Activated CD4-positive, alpha-beta T cell treated with anti-CD3 and anti-CD28 coated beads, Interleukin-2, amount 10 ng/mL, durations not matched to agents 7 days and 5 days (primary cell): ENCODE results near the gene DDHD1. TPM values are rescaled to one million over a fixed set of nuclear protein-coding genes. Genes with fewer than 3 reads are reported as not detected.

Experiments
- CTCF ChIA-PET: fragments of 350-600 bp; sonication (Branson Sonifier 250); formaldehyde crosslinking; loops from one replicate; lab custom pipeline; 2021; ENCODE audit warnings: antibody characterized with exemption; lab: Charles Lee
- POLR2A ChIA-PET: fragments of 350-600 bp; sonication (Branson Sonifier 250); formaldehyde crosslinking; loops from one replicate; lab custom pipeline; 2021; ENCODE audit warnings: antibody characterized with exemption; lab: Charles Lee
- DNase-seq: peaks from one replicate; pipeline ENCODE4 v3.0.0-alpha.2; 2020
- H3K27ac Mint-ChIP-seq: one replicate; pipeline ENCODE4 v1.8.0; 2021; ENCODE audit warnings: mild to moderate bottlenecking, moderate library complexity, mixed read lengths
- H3K27me3 Mint-ChIP-seq: one replicate; pipeline ENCODE4 v1.8.0; 2021; ENCODE audit warnings: mixed read lengths
- H3K36me3 Mint-ChIP-seq: one replicate; pipeline ENCODE4 v1.8.0; 2021; ENCODE audit warnings: low read depth, mixed read lengths
- H3K4me1 Mint-ChIP-seq: one replicate; pipeline ENCODE4 v1.8.0; 2021; ENCODE audit warnings: mixed read lengths
- H3K4me3 Mint-ChIP-seq: one replicate; pipeline ENCODE4 v1.8.0; 2021; ENCODE audit warnings: mild to moderate bottlenecking, moderate library complexity, mixed read lengths
- H3K9me3 Mint-ChIP-seq: one replicate; pipeline ENCODE4 v1.8.0; 2021; ENCODE audit warnings: mixed read lengths
- total RNA-seq, 2 experiments: library from RNA; stranded (reverse); gene quantifications; one replicate each; pipeline ENCODE4 v1.2.3, GENCODE V29; 2021

Gene DDHD1
- total RNA-seq, 2 experiments from 2014 or later: 53.8 to 58.0 TPM

DNA sequence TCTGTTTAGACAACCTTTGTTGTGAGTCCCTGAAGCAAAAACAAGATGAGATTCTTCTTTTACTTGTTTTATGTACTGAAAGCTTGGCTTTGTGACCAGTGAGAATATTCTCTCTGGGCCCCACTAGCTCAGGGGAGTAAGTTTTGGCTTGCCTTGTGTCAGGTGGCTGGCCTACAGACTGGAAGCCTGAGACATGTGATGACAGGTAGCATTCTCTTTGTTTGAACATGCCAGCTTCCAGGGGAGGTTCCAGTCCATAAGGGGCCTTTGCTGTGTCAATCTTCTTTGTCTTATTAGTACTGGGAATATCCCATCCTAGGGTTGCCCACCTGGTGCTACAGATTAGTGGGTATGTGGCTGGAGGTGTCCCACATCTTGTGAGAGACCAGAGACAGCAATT is 136.2 kb downstream of the DDHD1 start:
- H3K4me1 Mint-ChIP-seq: no peaks in the 10 kb centered on the region
- CTCF ChIA-PET: no interaction called here
- H3K36me3 Mint-ChIP-seq: no peaks in the 10 kb centered on the region
- no peak overlapping the region for H3K27ac Mint-ChIP-seq
- peaks cover 6% of the 10 kb centered on the region for H3K9me3 Mint-ChIP-seq
- POLR2A ChIA-PET: no interaction called here
- H3K4me3 Mint-ChIP-seq: no peak overlapping the region
- peaks cover 5% of the 10 kb centered on the region for H3K27me3 Mint-ChIP-seq
- DNase-seq: no peak

DNA sequence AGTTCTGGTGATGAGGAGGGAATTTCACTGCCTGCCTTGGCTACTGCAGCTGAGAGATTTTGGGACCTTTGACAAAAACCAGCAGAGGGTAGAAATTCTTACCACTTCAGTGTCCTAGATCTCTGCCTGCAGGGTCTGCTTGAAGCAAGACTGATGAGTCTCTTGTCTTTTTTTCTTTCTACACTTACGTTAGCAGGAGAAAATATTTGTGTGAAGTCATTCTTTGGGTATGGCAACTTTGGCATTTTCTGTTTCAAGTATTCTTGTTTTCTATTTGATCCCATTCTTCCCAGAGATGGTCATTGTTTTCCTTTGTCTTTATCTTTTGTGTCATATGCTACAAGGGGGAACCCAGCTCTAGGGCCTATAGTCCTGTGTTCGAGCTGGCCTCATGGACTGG is 136.6 kb downstream of the DDHD1 start:
- no peaks in the 10 kb centered on the region for H3K36me3 Mint-ChIP-seq
- POLR2A ChIA-PET: no interaction called here
- H3K27ac Mint-ChIP-seq: no peak overlapping the region
- H3K4me1 Mint-ChIP-seq: no peaks in the 10 kb centered on the region
- peaks cover 5% of the 10 kb centered on the region for H3K27me3 Mint-ChIP-seq
- CTCF ChIA-PET: interaction anchor here (1.3 kb wide), 1 partner anchor 24 kb away, joined by 3 read pairs; no protein-coding TSS in a partner anchor
- no peak overlapping the region for H3K4me3 Mint-ChIP-seq
- DNase-seq: no peak
- peaks cover 6% of the 10 kb centered on the region for H3K9me3 Mint-ChIP-seq

GRCh38 chr14:53011053-53011462 is 142.1 kb downstream of the DDHD1 start:
- peaks cover 8% of the 10 kb centered on the region for H3K27me3 Mint-ChIP-seq
- POLR2A ChIA-PET: no interaction called here
- DNase-seq: no peak
- H3K9me3 Mint-ChIP-seq: peaks cover 3% of the 10 kb centered on the region
- H3K4me1 Mint-ChIP-seq: peaks cover 2% of the 10 kb centered on the region
- no peak overlapping the region for H3K4me3 Mint-ChIP-seq
- CTCF ChIA-PET: interaction anchor here (1.1 kb wide), 1 partner anchor 14 kb away, joined by 3 read pairs; no protein-coding TSS in a partner anchor
- no peaks in the 10 kb centered on the region for H3K36me3 Mint-ChIP-seq
- no peak overlapping the region for H3K27ac Mint-ChIP-seq

DNA sequence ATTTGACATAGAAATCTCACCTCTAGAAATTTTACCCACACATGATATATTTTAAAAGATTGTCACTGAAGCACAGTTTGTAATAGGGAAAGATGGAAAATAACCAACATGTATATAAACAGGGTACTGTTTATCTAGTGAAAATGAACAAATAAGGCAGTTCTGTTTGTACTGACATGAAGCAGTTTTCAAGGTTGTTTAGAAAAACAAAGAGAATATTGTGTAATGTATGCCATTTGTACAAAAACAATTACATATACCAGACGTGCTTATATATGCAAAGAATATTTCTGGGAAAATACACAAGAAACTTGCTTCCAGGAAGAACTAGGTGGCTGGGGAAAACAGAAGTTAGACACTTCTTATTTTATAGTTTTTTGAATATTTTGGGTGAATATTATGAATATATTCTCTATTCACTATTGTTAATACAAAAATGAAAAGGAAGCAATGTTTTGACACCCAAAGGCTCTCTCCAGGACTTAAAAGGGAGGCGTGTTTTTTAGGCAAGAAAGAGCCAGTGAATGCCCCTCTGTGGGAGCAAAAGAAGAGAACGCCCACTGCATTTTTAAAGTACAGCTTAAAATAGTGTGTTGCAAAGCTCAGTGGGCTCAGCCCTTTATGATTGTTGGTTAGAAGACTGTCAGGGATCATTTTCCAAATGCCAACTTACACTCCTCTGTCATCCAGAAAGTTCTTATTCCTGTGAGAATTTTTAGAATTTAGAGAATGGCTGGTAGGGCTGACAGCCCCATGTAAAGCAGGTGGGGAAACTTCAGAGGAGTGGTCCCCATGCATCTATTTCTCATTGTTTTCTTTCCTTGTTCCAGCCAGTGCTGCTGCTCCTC is 142.7 kb downstream of the DDHD1 start:
- peaks cover 2% of the 10 kb centered on the region for H3K4me1 Mint-ChIP-seq
- no peak overlapping the region for H3K27ac Mint-ChIP-seq
- no peak overlapping the region for H3K4me3 Mint-ChIP-seq
- peaks cover 6% of the 10 kb centered on the region for H3K27me3 Mint-ChIP-seq
- no peaks in the 10 kb centered on the region for H3K36me3 Mint-ChIP-seq
- ChIA-PET POLR2A (no interaction called here), CTCF (interaction anchor here (1.1 kb wide), 1 partner anchor 15 kb away, joined by 3 read pairs; no protein-coding TSS in a partner anchor)
- DNase-seq: no peak
- H3K9me3 Mint-ChIP-seq: peaks cover 3% of the 10 kb centered on the region

- Mint-ChIP-seq H3K27me3 (peaks cover 3% of the 10 kb centered on the region), H3K4me3 (no peak overlapping the region), H3K4me1 (peaks cover 2% of the 10 kb centered on the region), H3K9me3 (no peaks in the 10 kb centered on the region), H3K27ac (no peak overlapping the region), H3K36me3 (no peaks in the 10 kb centered on the region)
- DNase-seq: no peak
- ChIA-PET CTCF (interaction anchor here (0.6 to 1.1 kb wide), 3 partner anchors 19 to 469 kb away, joined by 3 to 4 read pairs (median 3); no protein-coding TSS in a partner anchor), POLR2A (no interaction called here)
These were observed 146.1 kb downstream of the DDHD1 start for GRCh38 chr14:53006931-53007562.

GRCh38 chr14:53004976-53005375 is 148.1 kb downstream of the DDHD1 start:
- Mint-ChIP-seq H3K4me3 (no peak overlapping the region), H3K9me3 (no peaks in the 10 kb centered on the region), H3K36me3 (no peaks in the 10 kb centered on the region), H3K27ac (no peak overlapping the region), H3K27me3 (peaks cover 13% of the 10 kb centered on the region), H3K4me1 (no peaks in the 10 kb centered on the region)
- DNase-seq: no peak
- ChIA-PET POLR2A (no interaction called here), CTCF (no interaction called here)

- Mint-ChIP-seq H3K9me3 (no peaks in the 10 kb centered on the region), H3K4me3 (no peak overlapping the region), H3K27me3 (peaks cover 10% of the 10 kb centered on the region), H3K27ac (no peak overlapping the region), H3K4me1 (no peaks in the 10 kb centered on the region), H3K36me3 (no peaks in the 10 kb centered on the region)
- POLR2A ChIA-PET: no interaction called here
- DNase-seq: no peak
- CTCF ChIA-PET: interaction anchor here (1.3 kb wide), 2 partner anchors 11 to 134 kb away, joined by 3 read pairs; no protein-coding TSS in a partner anchor
These were observed 149.3 kb downstream of the DDHD1 start for GRCh38 chr14:53003776-53004175.

DNA sequence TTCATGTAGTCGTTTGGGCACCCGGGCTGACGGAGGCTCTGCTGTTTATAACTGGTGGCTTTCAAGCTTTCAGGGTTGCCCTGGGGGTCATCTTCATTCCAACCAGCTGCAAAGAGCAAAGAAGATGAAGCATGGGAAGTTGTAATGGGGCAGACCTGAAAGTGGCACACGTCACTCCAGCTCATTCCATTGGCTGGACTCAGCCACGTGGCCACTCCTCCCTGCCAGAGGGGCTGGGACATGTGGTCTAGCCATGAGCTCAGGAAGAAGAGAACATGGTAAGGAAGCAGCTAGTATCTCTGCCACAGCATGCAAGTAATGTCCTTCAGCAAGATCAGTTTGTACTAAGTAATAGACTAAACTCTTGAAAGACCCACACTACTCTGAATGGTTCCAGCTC is 150.5 kb downstream of the DDHD1 start:
- no peak for DNase-seq
- no peaks in the 10 kb centered on the region for H3K4me1 Mint-ChIP-seq
- H3K9me3 Mint-ChIP-seq: no peaks in the 10 kb centered on the region
- no peaks in the 10 kb centered on the region for H3K36me3 Mint-ChIP-seq
- H3K4me3 Mint-ChIP-seq: no peak overlapping the region
- CTCF ChIA-PET: interaction anchor here (1.3 to 1.4 kb wide), 3 partner anchors 9 to 133 kb away, joined by 3 to 4 read pairs (median 3); no protein-coding TSS in a partner anchor
- H3K27me3 Mint-ChIP-seq: peaks cover 10% of the 10 kb centered on the region
- POLR2A ChIA-PET: no interaction called here
- no peak overlapping the region for H3K27ac Mint-ChIP-seq

DNA sequence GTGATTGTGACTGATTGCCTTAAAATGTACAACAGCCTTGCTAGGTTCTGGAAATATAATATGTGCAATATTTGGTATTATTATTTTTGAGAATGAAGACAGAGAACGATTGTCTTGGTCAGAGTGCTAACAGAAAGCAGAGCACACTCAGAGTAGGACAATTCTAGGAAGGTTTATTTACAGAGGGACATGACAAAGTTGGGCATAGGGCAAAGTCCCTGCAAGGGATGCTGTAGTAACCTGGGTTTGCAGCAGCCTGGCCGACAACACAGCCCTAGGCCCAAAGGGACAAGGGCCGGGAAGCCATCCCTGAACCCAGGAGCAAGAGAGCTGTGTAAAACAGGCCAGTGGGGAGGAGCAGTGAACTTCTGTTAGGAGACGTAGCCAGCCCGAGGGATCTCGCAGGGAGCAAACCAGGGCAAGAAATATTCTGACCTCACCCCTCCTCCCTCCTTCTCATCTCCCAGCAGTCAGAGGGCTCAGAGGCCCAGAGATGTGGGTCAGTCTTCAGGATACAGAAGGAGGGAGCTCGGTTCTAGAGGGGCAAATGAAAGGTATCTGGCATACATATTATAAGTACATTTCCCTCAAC is 151.2 kb downstream of the DDHD1 start:
- ChIA-PET CTCF (no interaction called here), POLR2A (no interaction called here)
- H3K4me3 Mint-ChIP-seq: no peak overlapping the region
- no peaks in the 10 kb centered on the region for H3K36me3 Mint-ChIP-seq
- peaks cover 11% of the 10 kb centered on the region for H3K27me3 Mint-ChIP-seq
- DNase-seq: no peak
- no peaks in the 10 kb centered on the region for H3K4me1 Mint-ChIP-seq
- no peak overlapping the region for H3K27ac Mint-ChIP-seq
- no peaks in the 10 kb centered on the region for H3K9me3 Mint-ChIP-seq

DNA sequence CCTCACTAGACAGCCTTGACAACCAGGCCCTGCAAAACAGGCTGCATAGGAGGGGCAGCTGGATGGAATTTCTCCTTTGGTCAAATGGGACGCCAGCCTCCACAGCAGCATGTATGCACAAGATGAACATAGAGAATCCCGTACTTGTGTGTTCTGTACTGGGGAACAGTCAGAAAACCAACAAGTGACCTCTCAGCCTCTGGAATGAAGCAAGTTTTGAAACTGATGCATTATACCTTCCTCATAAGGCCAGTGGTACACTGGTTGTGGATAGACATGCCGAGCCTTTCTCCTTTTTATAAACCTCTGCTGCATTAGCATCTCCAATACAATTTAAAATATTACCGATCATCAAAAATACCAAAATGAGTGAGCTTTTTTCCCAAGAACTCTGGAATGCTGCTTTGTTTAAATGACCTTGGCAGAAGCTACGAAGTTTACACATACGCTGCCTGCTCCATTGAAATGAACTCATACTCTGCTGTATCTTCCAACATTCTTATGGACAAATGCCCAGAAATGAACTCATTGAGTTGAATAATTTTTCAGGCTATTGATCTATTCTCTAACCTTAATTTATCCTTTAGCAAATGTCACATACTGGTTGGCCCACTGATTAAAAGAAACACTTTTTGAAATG is 154.6 kb downstream of the DDHD1 start:
- DNase-seq: no peak
- Mint-ChIP-seq H3K27me3 (peaks cover 11% of the 10 kb centered on the region), H3K4me3 (no peak overlapping the region), H3K9me3 (no peaks in the 10 kb centered on the region), H3K36me3 (no peaks in the 10 kb centered on the region), H3K27ac (no peak overlapping the region), H3K4me1 (no peaks in the 10 kb centered on the region)
- CTCF ChIA-PET: no interaction called here
- POLR2A ChIA-PET: no interaction called here

DNA sequence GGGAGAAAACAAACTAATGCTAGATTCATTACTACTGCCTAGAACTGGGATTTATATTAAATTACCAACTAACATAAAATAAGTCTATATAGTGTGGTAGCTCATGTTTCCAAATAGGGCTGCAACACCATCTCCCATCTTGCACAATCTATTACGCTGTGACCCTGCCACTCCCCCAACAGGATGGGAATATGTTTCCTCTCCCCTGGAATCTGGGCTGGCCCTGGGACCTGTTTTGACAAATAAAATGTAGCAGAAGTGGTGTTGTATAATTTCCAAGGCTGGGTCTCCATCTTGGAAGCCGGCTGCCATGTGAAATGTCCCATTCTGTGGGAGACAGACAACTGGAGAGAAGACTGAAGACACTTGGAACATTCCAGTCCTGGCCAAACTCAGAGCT is 156.6 kb downstream of the DDHD1 start:
- ChIA-PET CTCF (interaction anchor here (0.6 to 1.4 kb wide), 2 partner anchors 34 to 216 kb away, joined by 3 to 4 read pairs; no protein-coding TSS in a partner anchor), POLR2A (no interaction called here)
- Mint-ChIP-seq H3K4me1 (no peaks in the 10 kb centered on the region), H3K9me3 (no peaks in the 10 kb centered on the region), H3K27ac (no peak overlapping the region), H3K27me3 (peaks cover 15% of the 10 kb centered on the region), H3K36me3 (no peaks in the 10 kb centered on the region), H3K4me3 (no peak overlapping the region)
- no peak for DNase-seq

DNA sequence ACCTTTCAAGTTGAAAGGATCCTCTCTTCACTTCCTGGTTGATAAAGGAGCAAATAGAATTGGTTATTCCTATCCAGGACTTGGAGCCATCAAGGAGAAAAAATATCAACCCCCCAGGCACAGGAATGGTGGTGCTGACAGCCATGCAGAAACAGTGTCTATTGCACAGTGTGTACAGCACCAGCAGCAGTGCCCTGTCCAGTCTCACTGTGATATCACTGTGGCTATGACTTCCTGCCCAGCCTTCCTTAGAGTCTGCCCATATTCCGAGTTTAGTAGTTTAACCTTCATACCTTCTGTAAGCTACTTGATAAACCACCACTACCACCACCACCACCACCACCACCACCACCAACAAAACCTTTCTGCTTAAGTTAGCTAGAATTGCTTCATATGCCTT is 157.1 kb downstream of the DDHD1 start:
- Mint-ChIP-seq H3K4me1 (no peaks in the 10 kb centered on the region), H3K27me3 (peaks cover 12% of the 10 kb centered on the region), H3K27ac (no peak overlapping the region), H3K4me3 (no peak overlapping the region), H3K9me3 (no peaks in the 10 kb centered on the region), H3K36me3 (no peaks in the 10 kb centered on the region)
- POLR2A ChIA-PET: no interaction called here
- CTCF ChIA-PET: interaction anchor here (1.4 kb wide), 1 partner anchor 35 kb away, joined by 4 read pairs; no protein-coding TSS in a partner anchor
- DNase-seq: no peak
